HL-60 (cell line): ENCODE results near the gene TULP4.

Experiments used
- DNase-seq, 2 experiments: peaks; one replicate each; pipeline ENCODE4 v3.0.0-alpha.2; 2010 to 2020; ENCODE audit warnings: low read depth in 1 of 2, low spot score in 1 of 2
- H3K27ac ChIP-seq: fragments of 250-450 bp; sonication (Bioruptor Pico); replicated peaks from 2 replicates; pipeline ENCODE4 v1.5.1; 2020; ENCODE audit warnings: mild to moderate bottlenecking, moderate library complexity
- H3K27me3 ChIP-seq: fragments of 250-450 bp; sonication (Bioruptor Pico); 2 replicates; pipeline ENCODE4 v1.5.1; 2021; ENCODE audit warnings: mild to moderate bottlenecking, moderate library complexity; ENCODE audit not compliant: insufficient read depth, poor library complexity, severe bottlenecking
- H3K4me3 ChIP-seq: replicated peaks from 2 replicates; pipeline ENCODE4 v1.5.1; 2011; ENCODE audit warnings: mild to moderate bottlenecking, control low read depth, low read length; ENCODE audit not compliant: insufficient read depth
- CTCF ChIP-seq: IDR thresholded peaks from one replicate; pipeline ENCODE4 v1.5.1; 2011; ENCODE audit warnings: low read length, control low read depth, inconsistent platforms; ENCODE audit not compliant: insufficient read depth
- GABPA ChIP-seq: IDR thresholded peaks from 2 replicates; pipeline ENCODE4 v1.6.1; 2012; ENCODE audit warnings: low read depth
- POLR2AphosphoS5 ChIP-seq: IDR thresholded peaks from 2 replicates; pipeline ENCODE4 v1.6.1; 2012; ENCODE audit warnings: low read depth
- REST ChIP-seq: IDR thresholded peaks from 2 replicates; pipeline ENCODE4 v1.6.1; 2012; ENCODE audit warnings: low read depth; ENCODE audit not compliant: insufficient replicate concordance
- SPI1 ChIP-seq: IDR thresholded peaks from 2 replicates; pipeline ENCODE4 v1.6.1; 2012; ENCODE audit warnings: low read depth, mild to moderate bottlenecking, borderline replicate concordance

Gene TULP4

GRCh38 chr6:158500016-158500735, 187.9 kb downstream of the TULP4 start:
- Histone ChIP-seq H3K27ac (no peak overlapping the region), H3K27me3 (no peaks in the 10 kb centered on the region), H3K4me3 (no peak overlapping the region)
- DNase-seq, result no peak
- TF ChIP-seq CTCF (no peak), POLR2AphosphoS5 (no peak), GABPA (no peak), SPI1 (no peak), REST (no peak)

- no peak overlapping the region for H3K27ac ChIP-seq
- no peak overlapping the region for H3K4me3 ChIP-seq
- TF ChIP-seq REST (no peak), POLR2AphosphoS5 (no peak), CTCF (no peak), SPI1 (no peak), GABPA (no peak)
- no peak for DNase-seq
- no peaks in the 10 kb centered on the region for H3K27me3 ChIP-seq
These were observed 189.3 kb downstream of the TULP4 start for GRCh38 chr6:158501360-158502262.

GRCh38 chr6:158502263-158502950, 190.1 kb downstream of the TULP4 start:
- H3K4me3 ChIP-seq, result no peak overlapping the region
- TF ChIP-seq CTCF (no peak), SPI1 (no peak), REST (no peak), POLR2AphosphoS5 (no peak), GABPA (no peak)
- H3K27me3 ChIP-seq, result no peaks in the 10 kb centered on the region
- DNase-seq, result no peak
- H3K27ac ChIP-seq, result no peak overlapping the region
